Glutamatergic neuron (in vitro differentiated cells): ENCODE results near the gene RAX. TPM values are rescaled to one million over a fixed set of nuclear protein-coding genes. Genes with fewer than 3 reads are reported as not detected.

Experiments
- DNase-seq: peaks from one replicate; pipeline ENCODE4 v3.0.0; 2022
- H3K27ac Mint-ChIP-seq: one replicate; pipeline ENCODE4 v1.8.0; 2020; ENCODE audit warnings: mild to moderate bottlenecking, mixed read lengths, inconsistent platforms; ENCODE audit not compliant: unreplicated experiment
- H3K27me3 Mint-ChIP-seq: one replicate; pipeline ENCODE4 v1.8.0; 2020; ENCODE audit warnings: mild to moderate bottlenecking, moderate library complexity, mixed read lengths, inconsistent platforms; ENCODE audit not compliant: unreplicated experiment
- H3K36me3 Mint-ChIP-seq: one replicate; pipeline ENCODE4 v1.8.0; 2020; ENCODE audit warnings: mild to moderate bottlenecking, mixed read lengths, inconsistent platforms; ENCODE audit not compliant: unreplicated experiment
- H3K4me1 Mint-ChIP-seq: one replicate; pipeline ENCODE4 v1.8.0; 2020; ENCODE audit warnings: mild to moderate bottlenecking, low read depth, mixed read lengths, inconsistent platforms; ENCODE audit not compliant: unreplicated experiment
- H3K4me3 Mint-ChIP-seq: one replicate; pipeline ENCODE4 v1.8.0; 2020; ENCODE audit warnings: mild to moderate bottlenecking, mixed read lengths, inconsistent platforms; ENCODE audit not compliant: unreplicated experiment
- H3K9me3 Mint-ChIP-seq: one replicate; pipeline ENCODE4 v1.8.0; 2020; ENCODE audit warnings: mild to moderate bottlenecking, moderate library complexity, mixed read lengths, inconsistent platforms; ENCODE audit not compliant: unreplicated experiment
- CTCF ChIP-seq: fragments of 200-600 bp; sonication (generic); IDR thresholded peaks from one replicate; pipeline ENCODE4 v1.5.0; 2021; ENCODE audit not compliant: partially characterized antibody, unreplicated experiment
- total RNA-seq: library from RNA; stranded (reverse); fragmentation: NEBNext Ultra II Directional; extraction: Animal tissue kit (Norgen Biotek cat#: 25700); gene quantifications from one replicate; pipeline ENCODE4 v1.2.1, GENCODE V29; 2021; ENCODE audit not compliant: unreplicated experiment

Gene RAX
- total RNA-seq, 1 donor from 2014 or later: not detected

GRCh38 chr18:59238385-59238784 is 34.9 kb downstream of the RAX start:
- no peak overlapping the region for H3K4me3 Mint-ChIP-seq
- H3K4me1 Mint-ChIP-seq: no peaks in the 10 kb centered on the region
- TF ChIP-seq CTCF: no peak
- H3K27me3 Mint-ChIP-seq: no peaks in the 10 kb centered on the region
- no peaks in the 10 kb centered on the region for H3K36me3 Mint-ChIP-seq
- no peaks in the 10 kb centered on the region for H3K9me3 Mint-ChIP-seq
- H3K27ac Mint-ChIP-seq: no peak overlapping the region
- DNase-seq: no peak

GRCh38 chr18:59233017-59233410 is 40.2 kb downstream of the RAX start:
- H3K4me3 Mint-ChIP-seq: no peak overlapping the region
- no peak for TF ChIP-seq CTCF
- DNase-seq: no peak
- no peaks in the 10 kb centered on the region for H3K4me1 Mint-ChIP-seq
- H3K27me3 Mint-ChIP-seq: no peaks in the 10 kb centered on the region
- no peak overlapping the region for H3K27ac Mint-ChIP-seq
- H3K9me3 Mint-ChIP-seq: no peaks in the 10 kb centered on the region
- no peaks in the 10 kb centered on the region for H3K36me3 Mint-ChIP-seq

GRCh38 chr18:59232309-59233016 is 40.8 kb downstream of the RAX start:
- no peaks in the 10 kb centered on the region for H3K9me3 Mint-ChIP-seq
- no peak for TF ChIP-seq CTCF
- DNase-seq: no peak

GRCh38 chr18:59231877-59232276 is 41.4 kb downstream of the RAX start:
- Mint-ChIP-seq H3K27ac (no peak overlapping the region), H3K9me3 (no peaks in the 10 kb centered on the region), H3K4me1 (no peaks in the 10 kb centered on the region), H3K27me3 (no peaks in the 10 kb centered on the region), H3K4me3 (no peak overlapping the region), H3K36me3 (no peaks in the 10 kb centered on the region)
- DNase-seq: no peak
- no peak for TF ChIP-seq CTCF

More at GRCh38 chr18:59232309-59233016, 40.8 kb downstream of the RAX start:
- H3K27ac Mint-ChIP-seq: no peak overlapping the region
- H3K4me1 Mint-ChIP-seq: no peaks in the 10 kb centered on the region
- no peaks in the 10 kb centered on the region for H3K27me3 Mint-ChIP-seq
- H3K4me3 Mint-ChIP-seq: no peak overlapping the region
- H3K36me3 Mint-ChIP-seq: no peaks in the 10 kb centered on the region

- DNase-seq: no peak
- no peak overlapping the region for H3K4me3 Mint-ChIP-seq
Observed at GRCh38 chr18:59231114-59231513, 42.1 kb downstream of the RAX start.

More at GRCh38 chr18:59231114-59231513, 42.1 kb downstream of the RAX start:
- no peak overlapping the region for H3K27ac Mint-ChIP-seq
- H3K4me1 Mint-ChIP-seq: no peaks in the 10 kb centered on the region
- no peaks in the 10 kb centered on the region for H3K9me3 Mint-ChIP-seq
- H3K27me3 Mint-ChIP-seq: no peaks in the 10 kb centered on the region
- no peak for TF ChIP-seq CTCF
- no peaks in the 10 kb centered on the region for H3K36me3 Mint-ChIP-seq
